T-helper 2 cell treated with Interferon-gamma antibody and Interleukin-4, amounts not matched to agents 5 μg/mL and 100 μg/mL, for 36 hours (primary cell): ENCODE results near the gene KCNK17.
A peak's percentile ranks its signal among the peaks of the same experiment; 100 is the strongest.

ENCODE experiments used
- DNase-seq: peaks from one replicate; pipeline ENCODE4 v3.0.0; 2021; ENCODE audit warnings: low spot score
- H3K27ac Mint-ChIP-seq: one replicate; pipeline ENCODE4 v1.8.0; 2021; ENCODE audit warnings: mild to moderate bottlenecking, mixed read lengths
- H3K27me3 Mint-ChIP-seq: one replicate; pipeline ENCODE4 v1.8.0; 2021; ENCODE audit warnings: low read depth, mixed read lengths
- H3K36me3 Mint-ChIP-seq: one replicate; pipeline ENCODE4 v1.8.0; 2021; ENCODE audit warnings: low read depth, mixed read lengths
- H3K4me1 Mint-ChIP-seq: one replicate; pipeline ENCODE4 v1.8.0; 2021; ENCODE audit warnings: low read depth, mixed read lengths
- H3K4me3 Mint-ChIP-seq: one replicate; pipeline ENCODE4 v1.8.0; 2022; ENCODE audit warnings: mild to moderate bottlenecking, moderate library complexity, mixed read lengths
- H3K9me3 Mint-ChIP-seq: one replicate; pipeline ENCODE4 v1.8.0; 2021; ENCODE audit warnings: mixed read lengths

KCNK17 gene

DNA sequence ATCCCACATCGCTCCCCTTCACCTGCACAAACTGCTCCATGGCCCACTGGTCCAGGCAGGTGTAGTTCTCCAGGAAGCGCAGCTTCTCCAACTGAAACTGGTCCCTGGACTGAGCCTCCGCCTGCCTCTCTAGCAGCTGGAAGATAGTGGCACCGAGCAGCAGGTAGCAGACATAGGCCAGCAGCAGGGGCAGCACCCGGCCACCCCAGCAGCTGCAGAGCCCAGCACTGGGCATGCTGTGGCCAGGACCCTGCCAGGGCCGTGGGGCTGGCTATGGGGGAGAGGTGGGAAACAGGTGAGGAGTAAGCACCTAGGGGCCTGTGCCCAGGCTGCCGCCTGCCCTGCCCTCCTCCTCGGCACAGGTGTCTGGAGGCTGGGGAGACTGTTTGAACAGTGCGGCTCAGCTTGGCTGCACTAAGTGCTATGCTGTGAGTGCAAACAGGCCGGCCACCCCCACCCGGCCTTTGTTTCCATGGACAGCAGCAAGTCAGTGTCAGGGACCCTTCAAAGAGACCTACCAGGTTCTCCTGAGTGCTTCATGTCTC, 8.2 kb upstream of the KCNK17 start, which contains the start of gene KCNK16:
Gene KCNK16 (minus strand): TSS at position 397 of the 545 bp plus-strand sequence. CDS start 162 bp downstream, at position 235.
- H3K27ac Mint-ChIP-seq = no peak within 1 kb of the TSS
- DNase-seq = no peak
- H3K36me3 Mint-ChIP-seq = no peaks in the 10 kb centered on the region
- H3K9me3 Mint-ChIP-seq = no peaks in the 10 kb centered on the region
- H3K4me3 Mint-ChIP-seq = no peak within 1 kb of the TSS
- peaks cover 26% of the 10 kb centered on the region for H3K27me3 Mint-ChIP-seq
- no peaks in the 10 kb centered on the region for H3K4me1 Mint-ChIP-seq

DNA sequence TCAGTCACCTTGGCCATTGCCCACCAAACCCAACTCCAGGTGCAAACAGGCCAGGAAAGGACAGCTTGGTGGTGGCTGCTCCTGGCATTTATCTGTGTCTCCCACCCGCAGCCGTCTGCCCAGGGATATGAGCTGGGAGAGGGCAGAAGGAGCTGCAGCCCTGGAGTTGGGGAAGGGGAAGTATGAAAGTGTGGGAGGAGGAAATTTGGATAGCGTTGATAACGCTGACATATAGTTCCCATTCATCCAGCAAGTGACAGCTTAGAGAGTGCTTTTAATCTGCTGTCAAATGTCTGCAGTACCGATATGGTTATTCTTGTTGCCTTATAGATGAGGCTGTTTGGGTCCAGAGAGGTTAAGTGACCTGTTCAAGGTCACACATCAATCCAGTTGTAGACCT, 7.5 kb upstream of the KCNK17 start:
- H3K27me3 Mint-ChIP-seq = peaks cover 27% of the 10 kb centered on the region
- H3K9me3 Mint-ChIP-seq = no peaks in the 10 kb centered on the region
- H3K27ac Mint-ChIP-seq = no peak overlapping the region
- H3K4me3 Mint-ChIP-seq = no peak overlapping the region
- DNase-seq = no peak
- no peaks in the 10 kb centered on the region for H3K4me1 Mint-ChIP-seq
- no peaks in the 10 kb centered on the region for H3K36me3 Mint-ChIP-seq

DNA sequence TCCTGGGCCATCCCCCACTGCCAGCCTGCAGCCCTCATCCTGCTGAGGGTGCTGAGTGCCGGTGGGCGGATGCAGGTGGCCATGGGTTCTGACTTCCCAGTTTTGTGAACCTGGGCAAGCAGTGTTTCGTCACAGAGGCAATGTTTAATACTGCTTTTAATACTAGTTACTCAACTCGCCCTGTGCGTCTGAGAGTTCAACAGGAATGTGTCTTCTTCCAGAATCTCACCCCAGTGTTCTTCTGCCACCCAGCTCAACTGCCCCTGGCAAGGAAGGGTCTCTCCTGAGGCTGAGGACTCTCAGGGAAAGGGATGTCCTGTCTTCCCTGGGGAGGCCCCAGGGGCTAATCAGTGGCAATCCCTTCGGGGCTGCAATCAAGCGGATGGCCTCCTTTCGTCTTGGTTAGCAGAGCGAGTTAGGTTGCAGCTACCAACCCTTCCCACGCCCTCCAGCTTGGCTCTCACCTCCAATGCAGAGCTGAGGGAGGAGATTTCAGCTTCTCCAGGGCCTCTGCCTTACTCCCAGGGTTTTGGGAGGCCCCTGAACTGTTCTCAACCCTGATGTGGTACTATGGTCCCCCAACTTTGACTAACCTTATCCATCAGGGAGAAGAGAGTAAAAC, 6.3 kb upstream of the KCNK17 start:
- Mint-ChIP-seq H3K4me3 (no peak overlapping the region), H3K27ac (no peak overlapping the region), H3K9me3 (no peaks in the 10 kb centered on the region), H3K27me3 (peaks cover 35% of the 10 kb centered on the region), H3K4me1 (no peaks in the 10 kb centered on the region), H3K36me3 (no peaks in the 10 kb centered on the region)
- DNase-seq = no peak

DNA sequence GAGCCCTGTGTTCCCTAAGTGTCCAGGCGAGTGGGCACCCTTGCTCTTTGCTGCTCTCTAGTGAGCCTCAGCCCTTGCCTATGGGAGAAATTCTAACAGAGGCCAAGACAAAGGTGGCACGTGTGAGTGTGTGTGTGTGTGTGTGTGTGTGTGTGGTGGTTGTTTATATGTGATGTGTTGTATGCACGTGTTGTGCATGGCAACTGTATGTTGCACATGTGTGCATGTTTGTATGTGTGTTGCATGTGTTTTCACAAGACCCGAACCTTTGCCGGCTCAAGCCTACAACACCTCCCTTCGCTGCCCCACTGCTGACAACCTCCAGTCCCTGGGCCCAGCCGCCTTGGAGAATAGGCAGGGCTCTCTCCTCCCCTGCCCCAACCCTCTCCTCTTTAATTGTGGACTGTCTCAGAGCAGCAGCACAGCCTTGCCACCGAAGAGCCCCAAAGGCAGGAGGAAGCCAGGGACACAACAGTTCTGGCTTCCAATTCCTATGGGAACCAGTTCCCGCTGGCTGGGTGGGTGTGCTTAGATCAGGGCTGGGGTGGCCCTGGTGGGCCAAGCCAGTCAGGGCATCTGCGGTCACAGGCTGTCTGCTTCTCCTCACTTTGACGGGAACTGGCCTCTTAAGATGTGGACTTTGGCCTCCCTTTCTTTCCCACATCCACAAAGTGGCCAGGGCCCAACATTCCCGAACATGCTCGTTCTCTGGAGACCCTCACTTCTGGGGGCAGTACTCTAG, 5.6 kb upstream of the KCNK17 start:
- Mint-ChIP-seq H3K27ac (no peak overlapping the region), H3K9me3 (no peaks in the 10 kb centered on the region), H3K27me3 (peaks cover 40% of the 10 kb centered on the region), H3K4me1 (no peaks in the 10 kb centered on the region), H3K36me3 (no peaks in the 10 kb centered on the region), H3K4me3 (no peak overlapping the region)
- DNase-seq = no peak

GRCh38 chr6:39317256-39317655, 3.0 kb upstream of the KCNK17 start:
- Mint-ChIP-seq H3K4me3 (no peak overlapping the region), H3K36me3 (no peaks in the 10 kb centered on the region), H3K9me3 (no peaks in the 10 kb centered on the region), H3K27me3 (peaks cover 51% of the 10 kb centered on the region), H3K4me1 (no peaks in the 10 kb centered on the region), H3K27ac (no peak overlapping the region)
- DNase-seq = no peak

- peaks cover 2% of the 10 kb centered on the region for H3K4me1 Mint-ChIP-seq
Observed at GRCh38 chr6:39313526-39314272, 520 bp downstream of the KCNK17 start.

DNA sequence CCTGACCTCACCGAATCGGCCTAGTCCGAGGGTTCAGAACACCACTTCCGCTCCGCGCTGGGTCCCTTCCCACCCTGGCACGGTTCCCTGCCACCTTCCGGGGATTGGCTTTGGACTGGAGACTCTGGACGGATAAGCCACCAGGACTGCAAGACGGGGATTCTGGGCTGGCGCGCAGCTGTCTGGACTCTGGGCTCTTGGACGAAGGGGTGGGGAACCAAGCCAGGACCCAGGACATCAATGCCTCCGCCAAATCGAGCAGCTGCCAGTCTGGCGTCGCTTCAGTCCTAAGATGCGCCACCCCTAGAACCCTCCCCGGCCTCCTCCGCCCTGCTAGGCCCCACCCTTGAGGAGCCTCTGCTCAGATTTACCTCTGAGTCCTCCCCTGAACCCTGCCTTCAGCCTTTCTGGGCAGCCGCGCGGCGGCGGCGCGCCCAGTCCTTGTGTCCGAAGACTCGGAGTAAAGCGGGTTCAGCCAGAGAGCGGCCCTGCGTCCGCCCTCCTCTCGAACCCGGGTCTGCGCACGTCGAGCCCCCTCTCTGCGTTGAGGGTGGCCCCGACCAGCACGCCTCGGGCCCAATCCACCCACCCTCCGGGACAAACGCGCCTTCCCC, 1.2 kb downstream of the KCNK17 start:
- peaks cover 2% of the 10 kb centered on the region for H3K4me1 Mint-ChIP-seq
- peaks cover 49% of the 10 kb centered on the region for H3K27me3 Mint-ChIP-seq
- no peak for DNase-seq
- H3K36me3 Mint-ChIP-seq = no peaks in the 10 kb centered on the region
- H3K4me3 Mint-ChIP-seq = no peak overlapping the region
- no peaks in the 10 kb centered on the region for H3K9me3 Mint-ChIP-seq
- no peak overlapping the region for H3K27ac Mint-ChIP-seq

More at GRCh38 chr6:39313526-39314272, 520 bp downstream of the KCNK17 start:
- Mint-ChIP-seq H3K27ac (no peak overlapping the region), H3K9me3 (no peaks in the 10 kb centered on the region), H3K36me3 (no peaks in the 10 kb centered on the region), H3K4me3 (peak overlapping the region; percentile 20), H3K27me3 (peaks cover 53% of the 10 kb centered on the region)
- DNase-seq = no peak

- Mint-ChIP-seq H3K27ac (no peak overlapping the region), H3K9me3 (no peaks in the 10 kb centered on the region), H3K4me1 (peaks cover 2% of the 10 kb centered on the region), H3K4me3 (no peak overlapping the region), H3K27me3 (peaks cover 39% of the 10 kb centered on the region), H3K36me3 (no peaks in the 10 kb centered on the region)
- DNase-seq = no peak
Observed at GRCh38 chr6:39310542-39310941, 3.7 kb downstream of the KCNK17 start.

DNA sequence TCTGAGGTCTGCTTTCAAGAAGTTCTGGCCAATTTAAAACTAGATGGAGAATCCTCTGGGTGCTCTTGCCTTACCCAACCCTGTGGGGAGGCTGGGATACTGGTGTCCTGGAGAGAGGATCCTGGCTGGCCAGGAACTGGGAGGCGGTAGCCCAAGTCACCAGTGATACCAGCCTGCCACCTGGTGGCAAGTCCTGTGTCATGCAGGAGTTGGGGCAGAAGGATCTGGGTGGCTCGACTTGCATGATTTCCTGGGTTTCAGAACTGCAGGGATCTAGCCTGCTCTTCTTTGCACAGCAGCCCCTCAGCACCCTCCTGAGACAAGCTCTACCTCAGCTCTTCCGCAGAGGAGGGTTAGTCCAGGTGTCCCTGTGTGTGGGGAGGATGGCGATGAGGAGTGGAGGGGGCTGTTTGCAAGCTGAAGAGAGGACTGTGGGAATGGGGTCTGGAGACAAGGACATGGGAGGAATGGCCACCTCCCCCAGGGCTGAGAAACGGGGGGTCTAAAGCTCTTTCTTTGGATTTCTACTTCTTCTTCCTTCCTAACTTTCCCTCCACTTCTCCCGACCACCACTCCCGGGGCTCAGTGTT, 4.2 kb downstream of the KCNK17 start:
- Mint-ChIP-seq H3K9me3 (no peaks in the 10 kb centered on the region), H3K27ac (no peak overlapping the region), H3K4me1 (peaks cover 2% of the 10 kb centered on the region), H3K36me3 (no peaks in the 10 kb centered on the region), H3K4me3 (no peak overlapping the region), H3K27me3 (peaks cover 34% of the 10 kb centered on the region)
- peak; percentile 38 for DNase-seq

- Mint-ChIP-seq H3K9me3 (no peaks in the 10 kb centered on the region), H3K4me3 (no peak overlapping the region), H3K27ac (no peak overlapping the region), H3K36me3 (no peaks in the 10 kb centered on the region), H3K27me3 (peaks cover 20% of the 10 kb centered on the region), H3K4me1 (peaks cover 7% of the 10 kb centered on the region)
- DNase-seq = no peak
Observed at GRCh38 chr6:39307462-39307861, 6.8 kb downstream of the KCNK17 start.

DNA sequence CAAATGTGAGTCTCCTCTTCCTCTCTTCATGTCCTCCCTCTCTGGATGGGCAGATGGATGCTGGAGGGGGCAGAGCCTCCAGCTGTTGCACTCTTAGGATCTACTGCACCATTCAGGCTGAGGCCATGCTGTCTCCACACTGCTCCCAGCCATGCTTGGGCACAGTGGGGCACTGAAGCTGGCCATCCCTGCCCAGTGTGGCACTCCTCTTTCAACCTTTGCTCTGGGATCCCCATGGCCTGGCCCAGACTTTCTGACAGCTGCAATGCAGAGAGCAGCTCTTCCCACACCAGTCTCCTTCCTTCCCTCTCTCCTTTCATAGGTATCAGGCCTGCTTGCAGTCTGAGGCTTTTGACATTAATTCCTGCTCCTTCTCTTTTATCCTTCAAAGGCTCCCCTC, 9.3 kb downstream of the KCNK17 start:
- H3K4me3 Mint-ChIP-seq = no peak overlapping the region
- peaks cover 3% of the 10 kb centered on the region for H3K27me3 Mint-ChIP-seq
- H3K36me3 Mint-ChIP-seq = no peaks in the 10 kb centered on the region
- H3K27ac Mint-ChIP-seq = no peak overlapping the region
- no peak for DNase-seq
- H3K9me3 Mint-ChIP-seq = no peaks in the 10 kb centered on the region
- peaks cover 5% of the 10 kb centered on the region for H3K4me1 Mint-ChIP-seq

DNA sequence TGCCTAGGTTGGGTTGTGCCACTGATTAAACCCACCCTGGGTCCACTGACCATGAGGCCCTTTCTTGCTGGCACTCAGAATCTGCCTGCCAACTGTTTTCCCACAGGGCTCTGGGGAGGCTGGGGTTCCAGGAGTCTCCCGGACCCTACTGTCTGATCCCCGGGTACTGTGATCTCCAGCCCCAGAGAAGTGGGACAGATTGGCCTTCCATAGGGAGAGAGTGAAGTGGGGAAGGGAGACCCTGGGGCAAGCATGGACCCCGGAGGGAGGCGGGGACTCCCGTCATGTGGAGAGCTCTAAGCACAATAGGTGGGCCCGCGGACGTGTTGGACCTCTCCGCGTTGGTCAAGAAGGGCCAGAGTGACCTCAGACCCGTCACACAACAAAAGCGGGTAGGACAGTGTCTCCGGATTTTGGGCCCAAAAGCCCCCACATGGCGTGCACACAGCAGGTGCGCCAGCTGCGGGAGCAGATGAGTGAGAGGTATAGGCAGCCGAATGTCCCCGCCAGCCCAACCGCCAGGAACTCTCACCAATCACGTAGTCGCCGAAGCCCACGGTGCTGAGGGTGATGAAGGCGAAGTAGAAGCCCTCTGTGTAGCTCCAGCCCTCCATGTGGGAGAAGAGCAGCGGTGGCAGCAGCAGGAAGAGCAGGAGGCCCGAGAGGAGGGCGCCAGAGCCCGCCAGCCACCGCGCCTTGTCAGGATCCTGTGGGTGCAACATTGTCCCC, 10.6 kb downstream of the KCNK17 start:
- no peak overlapping the region for H3K27ac Mint-ChIP-seq
- no peak overlapping the region for H3K4me3 Mint-ChIP-seq
- H3K9me3 Mint-ChIP-seq = no peaks in the 10 kb centered on the region
- no peaks in the 10 kb centered on the region for H3K36me3 Mint-ChIP-seq
- H3K4me1 Mint-ChIP-seq = peaks cover 5% of the 10 kb centered on the region
- DNase-seq = no peak
- H3K27me3 Mint-ChIP-seq = peaks cover 3% of the 10 kb centered on the region
